Measurements from ENCODE around the gene EBF3.

- TF ChIP-seq CTCF (IDR thresholded peaks at IDR 0.05), result no peak
- TF ChIP-seq POLR2A (IDR thresholded peaks at IDR 0.05), result no peak
- no peak for TF ChIP-seq POLR2AphosphoS5 (IDR thresholded peaks at IDR 0.05)
- no peak for TF ChIP-seq EP300 (IDR thresholded peaks at IDR 0.05)
Observed at GRCh38 chr10:129881641-129882040, 82.4 kb downstream of the EBF3 start.

All from sigmoid colon (tissue), 4 donors.